Measurements from ENCODE around the gene TM9SF1.

TM9SF1 gene

DNA sequence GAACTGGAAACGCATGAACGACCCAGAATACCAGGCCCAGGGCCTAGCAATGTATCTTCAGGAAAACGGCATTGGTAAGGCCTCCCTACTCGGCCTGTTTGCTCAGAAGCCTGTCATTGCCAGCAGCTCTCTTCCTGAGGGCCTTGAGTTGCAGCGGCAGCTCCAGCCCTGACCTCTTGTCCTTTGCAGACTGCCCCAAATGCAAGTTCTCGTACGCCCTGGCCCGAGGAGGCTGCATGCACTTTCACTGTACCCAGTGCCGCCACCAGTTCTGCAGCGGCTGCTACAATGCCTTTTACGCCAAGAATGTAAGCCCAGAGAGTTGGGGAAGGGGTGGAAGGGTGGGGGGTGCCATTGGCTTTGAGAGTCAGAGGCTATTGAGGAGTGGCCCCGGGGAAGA lies 37.9 kb downstream of the TM9SF1 start:
- Histone ChIP-seq H4K20me1 (ENCODE audit: insufficient read depth, low read length) (no peaks in the 10 kb centered on the region), H2AFZ (ENCODE audit: low read depth, low read length) (no peak overlapping the region), H3K79me2 (ENCODE audit: insufficient read depth, low read length) (peaks cover 8% of the 10 kb centered on the region), H3K9ac (ENCODE audit: low read depth, low read length) (no peak overlapping the region), H3K36me3 (ENCODE audit: insufficient read depth, low read length) (peaks cover 69% of the 10 kb centered on the region), H3K4me2 (ENCODE audit: insufficient read depth, low read length) (no peak overlapping the region), H3K4me1 (ENCODE audit: insufficient read depth, low read length) (peaks cover 20% of the 10 kb centered on the region), H3K27me3 (ENCODE audit: insufficient read depth, low read length, poor library complexity) (no peaks in the 10 kb centered on the region), H3K27ac (ENCODE audit: low read length) (no peak overlapping the region), H3K9me3 (ENCODE audit: insufficient read depth, low read length, severe bottlenecking) (no peaks in the 10 kb centered on the region), H3K4me3 (ENCODE audit: low read depth in 1 of 2, low read length in 2 of 2) (no peak overlapping the region)
- DNase-seq (no peak), ATAC-seq (ENCODE audit: insufficient read depth, low read depth) (no peak)
- TF ChIP-seq CTCF (IDR thresholded peaks at IDR 0.05; ENCODE audit: borderline replicate concordance, extremely low read depth, low read length, poor library complexity, severe bottlenecking) (no peak), EZH2 (IDR thresholded peaks at IDR 0.05; ENCODE audit: borderline replicate concordance, low read depth, low read length, severe bottlenecking) (no peak)

- no peak for ATAC-seq (ENCODE audit: insufficient read depth, low read depth)
- Histone ChIP-seq H4K20me1 (ENCODE audit: insufficient read depth, low read length) (no peaks in the 10 kb centered on the region), H3K4me2 (ENCODE audit: insufficient read depth, low read length) (no peak overlapping the region), H3K79me2 (ENCODE audit: insufficient read depth, low read length) (peaks cover 3% of the 10 kb centered on the region), H3K4me3 (ENCODE audit: low read depth in 1 of 2, low read length in 2 of 2) (no peak overlapping the region), H2AFZ (ENCODE audit: low read depth, low read length) (no peak overlapping the region), H3K4me1 (ENCODE audit: insufficient read depth, low read length) (peaks cover 15% of the 10 kb centered on the region), H3K9me3 (ENCODE audit: insufficient read depth, low read length, severe bottlenecking) (no peaks in the 10 kb centered on the region), H3K27ac (ENCODE audit: low read length) (no peak overlapping the region), H3K27me3 (ENCODE audit: insufficient read depth, low read length, poor library complexity) (no peaks in the 10 kb centered on the region), H3K9ac (ENCODE audit: low read depth, low read length) (no peak overlapping the region), H3K36me3 (ENCODE audit: insufficient read depth, low read length) (peaks cover 69% of the 10 kb centered on the region)
- TF ChIP-seq EZH2 (IDR thresholded peaks at IDR 0.05; ENCODE audit: borderline replicate concordance, low read depth, low read length, severe bottlenecking), result no peak
- TF ChIP-seq CTCF (IDR thresholded peaks at IDR 0.05; ENCODE audit: borderline replicate concordance, extremely low read depth, low read length, poor library complexity, severe bottlenecking), result no peak
- DNase-seq, result no peak
Observed at GRCh38 chr14:24156840-24157239, 38.4 kb downstream of the TM9SF1 start.

DNA sequence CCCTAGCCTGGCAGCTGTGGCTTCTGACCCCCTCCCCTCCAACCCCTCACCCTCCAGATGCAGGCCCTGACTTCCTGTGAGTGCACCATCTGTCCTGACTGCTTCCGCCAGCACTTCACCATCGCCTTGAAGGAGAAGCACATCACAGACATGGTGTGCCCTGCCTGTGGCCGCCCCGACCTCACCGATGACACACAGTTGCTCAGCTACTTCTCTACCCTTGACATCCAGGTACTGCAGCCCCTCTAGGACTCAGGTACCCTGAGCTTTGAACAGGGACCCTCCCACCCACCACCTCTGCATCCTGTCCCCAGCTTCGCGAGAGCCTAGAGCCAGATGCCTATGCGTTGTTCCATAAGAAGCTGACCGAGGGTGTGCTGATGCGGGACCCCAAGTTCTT lies 40.1 kb downstream of the TM9SF1 start:
- Histone ChIP-seq H3K4me3 (ENCODE audit: low read depth in 1 of 2, low read length in 2 of 2) (no peak overlapping the region), H4K20me1 (ENCODE audit: insufficient read depth, low read length) (peaks cover 4% of the 10 kb centered on the region; the same call in 1 of the 2 replicates), H2AFZ (ENCODE audit: low read depth, low read length) (no peak overlapping the region), H3K27ac (ENCODE audit: low read length) (no peak overlapping the region), H3K79me2 (ENCODE audit: insufficient read depth, low read length) (no peaks in the 10 kb centered on the region; the same call in 1 of the 2 replicates), H3K4me2 (ENCODE audit: insufficient read depth, low read length) (no peak overlapping the region), H3K27me3 (ENCODE audit: insufficient read depth, low read length, poor library complexity) (no peaks in the 10 kb centered on the region), H3K9ac (ENCODE audit: low read depth, low read length) (no peak overlapping the region), H3K4me1 (ENCODE audit: insufficient read depth, low read length) (peaks cover under 1% of the 10 kb centered on the region; the same call in 1 of the 2 replicates), H3K9me3 (ENCODE audit: insufficient read depth, low read length, severe bottlenecking) (no peaks in the 10 kb centered on the region), H3K36me3 (ENCODE audit: insufficient read depth, low read length) (peaks cover 78% of the 10 kb centered on the region)
- TF ChIP-seq EZH2 (IDR thresholded peaks at IDR 0.05; ENCODE audit: borderline replicate concordance, low read depth, low read length, severe bottlenecking) (no peak), CTCF (IDR thresholded peaks at IDR 0.05; ENCODE audit: borderline replicate concordance, extremely low read depth, low read length, poor library complexity, severe bottlenecking) (no peak)
- DNase-seq (no peak), ATAC-seq (ENCODE audit: insufficient read depth, low read depth) (no peak)
